Bronchial epithelial cell (primary cell): ENCODE results near the gene ANKRD52. TPM values are rescaled to one million over a fixed set of nuclear protein-coding genes. Genes with fewer than 3 reads are reported as not detected.

Experiments used
- DNase-seq: peaks from one replicate; pipeline ENCODE4 v3.0.0-alpha.2; 2010; ENCODE audit warnings: low read depth
- FAIRE-seq: peaks from 2 replicates; lab custom pipeline; 2011; peaks lifted over from hg19 to GRCh38; lab: Jason Lieb, UNC
- H3K27me3 ChIP-seq: 2 replicates; pipeline ENCODE4 v1.5.1; 2011; ENCODE audit warnings: low read length; ENCODE audit not compliant: control insufficient read depth, insufficient read depth
- H3K36me3 ChIP-seq: 2 replicates; pipeline ENCODE4 v1.5.1; 2011; ENCODE audit warnings: low read length; ENCODE audit not compliant: control insufficient read depth, insufficient read depth
- H3K4me3 ChIP-seq: 2 replicates; pipeline ENCODE4 v1.5.1; 2011; ENCODE audit warnings: mild to moderate bottlenecking, low read depth, low read length, control low read depth
- CTCF ChIP-seq: IDR thresholded peaks from 2 replicates; pipeline ENCODE4 v1.5.1; 2011; ENCODE audit warnings: mild to moderate bottlenecking, moderate library complexity, low read length, control low read depth, inconsistent platforms; ENCODE audit not compliant: insufficient read depth, severe bottlenecking
- total RNA-seq: library from RNA; depleted of rRNA; stranded (reverse); fragments of >200 nt; gene quantifications from 2 replicates; pipeline ENCODE4 v1.2.1, GENCODE V29; 2014

The ANKRD52 gene
- total RNA-seq, 1 donor from 2014 or later: 6.8 TPM

GRCh38 chr12:56258820-56259183 lies 618 bp upstream of the ANKRD52 start:
- peaks cover 16% of the 10 kb centered on the region for H3K36me3 ChIP-seq
- no peak for TF ChIP-seq CTCF
- no peak for DNase-seq
- no peaks in the 10 kb centered on the region for H3K27me3 ChIP-seq
- H3K4me3 ChIP-seq: peak overlapping the region; percentile 72
- FAIRE-seq: no peak

- DNase-seq (peak; percentile 44), FAIRE-seq (no peak)
- peaks cover 27% of the 10 kb centered on the region for H3K36me3 ChIP-seq
- peak overlapping the region; percentile 72 for H3K4me3 ChIP-seq
- no peaks in the 10 kb centered on the region for H3K27me3 ChIP-seq
- peak; percentile 24 for TF ChIP-seq CTCF
These were observed 605 bp downstream of the ANKRD52 start for GRCh38 chr12:56257491-56258067.

GRCh38 chr12:56257071-56257470 lies 1.1 kb downstream of the ANKRD52 start:
- Histone ChIP-seq H3K4me3 (peak overlapping the region; percentile 72), H3K36me3 (peaks cover 31% of the 10 kb centered on the region), H3K27me3 (no peaks in the 10 kb centered on the region)
- no peak for FAIRE-seq
- TF ChIP-seq CTCF: no peak
- no peak for DNase-seq

GRCh38 chr12:56256326-56256960 lies 1.7 kb downstream of the ANKRD52 start:
- Histone ChIP-seq H3K36me3 (peaks cover 35% of the 10 kb centered on the region), H3K4me3 (no peak overlapping the region), H3K27me3 (no peaks in the 10 kb centered on the region)
- FAIRE-seq (no peak), DNase-seq (no peak)
- no peak for TF ChIP-seq CTCF

- H3K36me3 ChIP-seq: peaks cover 35% of the 10 kb centered on the region
- H3K27me3 ChIP-seq: no peaks in the 10 kb centered on the region
- TF ChIP-seq CTCF: no peak
- no peak overlapping the region for H3K4me3 ChIP-seq
- DNase-seq (no peak), FAIRE-seq (no peak)
These were observed 2.5 kb downstream of the ANKRD52 start for GRCh38 chr12:56255671-56256070.
